Nephron progenitor cell (in vitro differentiated cells): ENCODE measurements around the gene CAMK2D.

Experiments
- DNase-seq: peaks from one replicate; pipeline ENCODE4 v3.0.0; 2021
- H3K27ac Mint-ChIP-seq: 2 replicates; pipeline ENCODE4 v1.8.0; 2021; ENCODE audit warnings: mild to moderate bottlenecking, moderate library complexity, mixed read lengths
- H3K27me3 Mint-ChIP-seq: 2 replicates; pipeline ENCODE4 v1.8.0; 2021; ENCODE audit warnings: mild to moderate bottlenecking, low read depth, mixed read lengths; ENCODE audit not compliant: poor library complexity
- H3K36me3 Mint-ChIP-seq: 2 replicates; pipeline ENCODE4 v1.8.0; 2021; ENCODE audit warnings: low read depth, mixed read lengths
- H3K4me1 Mint-ChIP-seq: 2 replicates; pipeline ENCODE4 v1.8.0; 2021; ENCODE audit warnings: mixed read lengths
- H3K4me3 Mint-ChIP-seq: 2 replicates; pipeline ENCODE4 v1.8.0; 2021; ENCODE audit warnings: mild to moderate bottlenecking, moderate library complexity, mixed read lengths
- H3K9me3 Mint-ChIP-seq: 2 replicates; pipeline ENCODE4 v1.8.0; 2021; ENCODE audit warnings: mild to moderate bottlenecking, moderate library complexity, mixed read lengths
- CTCF ChIP-seq: fragments of 200-600 bp; sonication (generic); IDR thresholded peaks from 2 replicates; pipeline ENCODE4 v1.5.0; 2021; ENCODE audit warnings: antibody characterized with exemption

Gene CAMK2D

DNA sequence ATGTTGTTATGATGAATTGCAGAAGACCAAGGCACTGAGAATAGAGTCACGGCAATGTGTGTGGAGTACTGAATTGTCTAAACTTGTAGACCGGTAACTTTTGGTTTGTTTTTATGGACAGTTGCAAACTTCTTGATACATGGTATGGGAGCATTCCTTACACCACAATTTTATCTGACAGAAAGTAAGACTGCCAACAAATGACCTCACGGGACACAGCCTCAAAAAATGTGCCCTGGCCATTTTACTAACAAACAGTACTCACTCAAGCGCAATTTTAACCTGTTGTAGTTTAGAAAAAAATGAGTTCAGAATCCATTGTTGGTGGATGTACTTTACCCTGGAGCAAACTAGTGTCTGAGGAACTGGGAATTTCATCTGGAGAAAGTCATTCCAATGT lies 321.2 kb downstream of the CAMK2D start:
- no peak overlapping the region for H3K27ac Mint-ChIP-seq
- H3K4me1 Mint-ChIP-seq = peaks cover 23% of the 10 kb centered on the region

DNA sequence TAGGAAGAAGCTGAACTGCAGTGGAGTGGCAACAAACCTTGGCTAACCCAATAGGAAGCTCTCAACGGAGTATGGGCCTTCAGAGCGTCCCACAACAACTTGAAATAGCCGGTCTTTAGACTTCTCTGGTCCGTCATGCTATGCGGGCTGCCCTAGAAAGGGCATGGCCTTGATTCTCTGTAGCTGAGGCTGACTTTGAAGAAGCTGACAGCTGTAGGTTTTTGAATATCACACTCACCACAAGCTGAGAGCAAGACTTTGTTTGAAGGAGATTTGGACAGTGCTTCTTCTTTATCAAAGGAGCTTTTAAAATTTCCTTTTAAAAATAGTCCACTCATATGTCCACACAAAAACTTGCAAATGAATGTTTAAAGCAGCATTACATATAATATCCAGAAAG lies 322.9 kb downstream of the CAMK2D start:
- peaks cover 3% of the 10 kb centered on the region for H3K27me3 Mint-ChIP-seq
- H3K36me3 Mint-ChIP-seq = no peaks in the 10 kb centered on the region
- no peak for DNase-seq
- no peak overlapping the region for H3K27ac Mint-ChIP-seq
- no peak for TF ChIP-seq CTCF
- peaks cover 23% of the 10 kb centered on the region for H3K4me1 Mint-ChIP-seq
- H3K9me3 Mint-ChIP-seq = no peaks in the 10 kb centered on the region
- no peak overlapping the region for H3K4me3 Mint-ChIP-seq

More for the DNA sequence above, 321.2 kb downstream of the CAMK2D start:
- Mint-ChIP-seq H3K9me3 (no peaks in the 10 kb centered on the region), H3K4me3 (no peak overlapping the region), H3K27me3 (peaks cover 3% of the 10 kb centered on the region), H3K36me3 (no peaks in the 10 kb centered on the region)
- TF ChIP-seq CTCF = no peak
- DNase-seq = no peak

DNA sequence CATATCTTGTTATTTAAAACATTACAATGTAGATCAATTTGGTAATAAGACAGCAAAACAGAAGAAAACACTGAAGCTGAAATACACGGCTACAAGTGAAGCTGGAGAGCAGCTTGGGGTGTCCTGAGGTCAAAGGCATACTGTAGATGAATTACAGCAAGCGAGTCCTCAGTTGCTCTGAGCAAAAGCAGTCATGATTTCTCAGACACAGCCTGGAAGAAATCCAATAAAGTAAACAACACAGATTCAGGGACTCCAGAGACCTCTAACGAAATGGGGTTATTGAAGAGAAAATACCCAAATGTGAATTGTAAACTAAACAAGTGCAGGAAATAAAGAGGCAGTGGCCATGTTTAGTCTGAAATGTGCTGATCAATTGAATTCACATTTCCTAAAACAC lies 324.4 kb downstream of the CAMK2D start:
- Mint-ChIP-seq H3K27ac (peak overlapping the region; percentile 6), H3K9me3 (peaks cover 5% of the 10 kb centered on the region), H3K4me1 (peaks cover 23% of the 10 kb centered on the region), H3K27me3 (peaks cover 3% of the 10 kb centered on the region), H3K4me3 (no peak overlapping the region), H3K36me3 (no peaks in the 10 kb centered on the region)
- no peak for TF ChIP-seq CTCF
- DNase-seq = no peak

DNA sequence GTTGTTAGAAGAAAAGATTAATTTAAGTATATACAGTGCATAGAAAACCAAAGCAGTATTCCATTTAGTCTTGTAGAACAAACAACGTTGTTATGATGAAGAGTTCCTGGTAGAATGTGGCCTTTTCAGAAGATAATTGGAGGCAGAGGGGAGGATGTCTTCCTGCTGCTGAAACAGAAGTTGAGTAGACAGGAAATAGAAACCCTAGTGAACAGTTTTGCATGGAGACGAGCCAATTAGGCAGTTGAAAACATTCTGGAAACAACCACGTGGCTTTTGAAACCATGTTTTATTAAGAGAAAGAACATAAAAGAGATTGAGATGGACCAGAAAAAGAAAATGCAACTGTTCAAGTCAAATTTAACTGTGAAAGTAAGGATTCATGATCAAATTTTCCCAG lies 325.2 kb downstream of the CAMK2D start:
- no peak for TF ChIP-seq CTCF

DNA sequence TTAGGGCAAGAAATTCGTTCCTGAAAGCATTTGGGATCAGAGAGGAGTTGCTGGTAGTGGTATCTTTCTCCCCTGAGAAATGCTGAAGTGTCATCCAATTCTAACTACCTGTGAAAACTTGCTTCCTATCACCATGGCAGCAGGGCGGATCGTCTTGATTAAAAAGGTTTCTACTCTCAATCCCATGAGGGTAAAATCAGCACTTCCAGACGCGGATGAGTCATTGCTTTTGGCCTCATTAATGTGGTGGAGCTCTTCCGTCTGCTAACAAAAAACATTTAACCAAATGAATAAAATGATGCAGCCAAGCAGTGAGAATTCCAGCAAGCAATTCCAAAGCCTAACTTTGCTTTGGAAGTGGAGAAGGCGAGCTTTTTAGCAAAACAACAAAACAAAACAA lies 325.6 kb downstream of the CAMK2D start:
- Mint-ChIP-seq H3K36me3 (no peaks in the 10 kb centered on the region), H3K9me3 (peaks cover 18% of the 10 kb centered on the region), H3K27ac (no peak overlapping the region), H3K27me3 (peaks cover 3% of the 10 kb centered on the region), H3K4me1 (peaks cover 23% of the 10 kb centered on the region), H3K4me3 (no peak overlapping the region)
- no peak for DNase-seq
- no peak for TF ChIP-seq CTCF

More for the DNA sequence above, 325.2 kb downstream of the CAMK2D start:
- peaks cover 23% of the 10 kb centered on the region for H3K4me1 Mint-ChIP-seq
- peak overlapping the region; percentile 68 for H3K27ac Mint-ChIP-seq
- peaks cover 13% of the 10 kb centered on the region for H3K9me3 Mint-ChIP-seq
- peaks cover 3% of the 10 kb centered on the region for H3K27me3 Mint-ChIP-seq
- H3K36me3 Mint-ChIP-seq = no peaks in the 10 kb centered on the region
- no peak for DNase-seq
- H3K4me3 Mint-ChIP-seq = no peak overlapping the region

DNA sequence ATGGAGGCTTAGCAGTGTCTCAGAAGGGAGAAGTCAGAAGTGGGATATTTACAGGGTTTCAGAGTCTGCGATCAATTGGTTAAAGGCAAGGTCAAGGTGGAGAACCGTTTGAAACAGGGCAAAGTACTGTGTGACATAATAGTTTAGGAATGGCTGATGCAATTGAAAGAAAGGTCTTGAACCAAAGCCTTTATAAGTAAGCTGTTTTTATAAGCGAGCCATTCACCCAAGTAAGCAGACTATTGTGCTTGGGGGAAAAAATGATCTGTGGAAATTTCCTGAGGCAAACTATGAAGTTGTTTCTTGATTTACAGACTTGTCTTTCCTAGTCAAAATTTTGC lies 327.3 kb downstream of the CAMK2D start:
- Mint-ChIP-seq H3K27ac (no peak overlapping the region), H3K27me3 (peaks cover 3% of the 10 kb centered on the region), H3K36me3 (no peaks in the 10 kb centered on the region), H3K4me1 (peaks cover 23% of the 10 kb centered on the region), H3K4me3 (no peak overlapping the region), H3K9me3 (peaks cover 29% of the 10 kb centered on the region)
- no peak for DNase-seq
- no peak for TF ChIP-seq CTCF
